Stimulated activated CD8-positive, alpha-beta memory T cell treated with anti-CD3 and anti-CD28 coated beads, Interleukin-7, amount 100 ng/mL, for 4 hours (primary cell): Measurements from ENCODE around the gene NFE2L3.
A peak's percentile ranks its signal among the peaks of the same experiment; 100 is the strongest.
"Not testable (repeated sequence)": the region's sequence is repeated elsewhere in the genome, so short reads cannot be mapped to it uniquely, and the experiment has no call there.

Source experiments
- DNase-seq, 2 donors: peaks; one replicate each; pipeline ENCODE4 v3.0.0-alpha.2; 2020; ENCODE audit warnings: low read depth in 2 of 2

NFE2L3 gene

DNA sequence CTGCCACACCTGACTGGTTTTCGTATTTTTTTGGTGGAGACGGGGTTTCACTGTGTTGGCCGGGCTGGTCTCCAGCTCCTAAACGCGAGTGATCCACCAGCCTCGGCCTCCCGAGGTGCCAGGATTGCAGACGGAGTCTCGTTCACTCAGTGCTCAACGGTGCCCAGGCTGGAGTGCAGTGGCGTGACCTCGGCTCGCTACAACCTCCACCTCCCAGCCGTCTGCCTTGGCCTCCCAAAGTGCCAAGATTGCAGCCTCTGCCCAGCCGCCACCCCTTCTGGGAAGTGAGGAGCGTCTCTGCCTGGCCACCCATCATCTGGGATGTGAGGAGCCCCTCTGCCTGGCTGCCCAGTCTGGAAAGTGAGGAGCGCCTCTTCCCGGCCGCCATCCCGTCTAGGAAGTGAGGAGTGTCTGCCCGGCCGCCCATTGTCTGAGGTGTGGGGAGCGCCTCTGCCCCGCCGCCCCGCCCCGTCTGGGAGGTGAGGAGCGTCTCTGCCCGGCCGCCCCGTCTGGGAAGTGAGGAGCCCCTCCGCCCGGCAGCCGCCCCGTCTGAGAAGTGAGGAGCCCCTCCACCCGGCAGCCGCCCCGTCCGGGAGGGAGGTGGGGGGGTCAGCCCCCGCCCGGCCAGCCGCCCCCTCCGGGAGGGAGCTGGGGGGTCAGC lies 4.2 kb upstream of the NFE2L3 start:
- not testable (repeated sequence) for DNase-seq

DNA sequence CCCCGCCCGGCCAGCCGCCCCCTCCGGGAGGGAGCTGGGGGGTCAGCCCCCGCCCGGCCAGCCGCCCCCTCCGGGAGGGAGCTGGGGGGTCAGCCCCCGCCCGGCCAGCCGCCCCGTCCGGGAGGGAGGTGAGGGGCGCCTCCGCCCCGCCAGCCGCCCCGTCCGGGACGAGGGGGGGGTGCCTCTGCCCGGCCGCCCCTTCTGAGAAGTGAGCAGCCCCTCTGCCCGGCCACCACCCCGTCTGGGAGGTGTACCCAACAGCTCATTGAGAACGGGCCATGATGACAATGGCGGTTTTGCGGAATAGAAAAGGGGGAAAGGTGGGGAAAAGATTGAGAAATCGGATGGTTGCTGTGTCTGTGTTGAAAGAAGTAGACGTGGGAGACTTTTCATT lies 3.7 kb upstream of the NFE2L3 start:
- DNase-seq: not testable (repeated sequence)

- no peak for DNase-seq
Measured at GRCh38 chr7:26149391-26149977, 2.5 kb upstream of the NFE2L3 start.

- no peak for DNase-seq
Measured at GRCh38 chr7:26151096-26151495, 902 bp upstream of the NFE2L3 start.

- no peak for DNase-seq
Measured at GRCh38 chr7:26151650-26151952, 397 bp upstream of the NFE2L3 start.

DNA sequence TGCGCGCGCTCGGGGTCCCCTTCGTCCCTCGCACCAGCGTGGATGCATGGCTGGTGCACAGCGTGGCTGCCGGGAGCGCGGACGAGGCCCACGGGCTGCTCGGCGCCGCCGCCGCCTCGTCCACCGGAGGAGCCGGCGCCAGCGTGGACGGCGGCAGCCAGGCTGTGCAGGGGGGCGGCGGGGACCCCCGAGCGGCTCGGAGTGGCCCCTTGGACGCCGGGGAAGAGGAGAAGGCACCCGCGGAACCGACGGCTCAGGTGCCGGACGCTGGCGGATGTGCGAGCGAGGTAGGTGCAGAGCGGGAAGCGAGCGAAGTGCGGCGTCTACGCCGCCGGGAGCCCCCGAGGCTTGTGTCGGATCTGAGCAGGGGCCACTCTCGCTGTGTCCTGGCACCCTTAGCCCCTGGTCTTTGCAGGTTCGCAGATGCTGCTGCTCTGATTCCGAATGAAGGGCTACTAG lies 813 bp downstream of the NFE2L3 start:
- DNase-seq: peak in 1 of 2 donors; percentile 23

GRCh38 chr7:26153241-26153822 lies 1.3 kb downstream of the NFE2L3 start:
- peak in 1 of 2 donors; percentile 17 for DNase-seq

DNA sequence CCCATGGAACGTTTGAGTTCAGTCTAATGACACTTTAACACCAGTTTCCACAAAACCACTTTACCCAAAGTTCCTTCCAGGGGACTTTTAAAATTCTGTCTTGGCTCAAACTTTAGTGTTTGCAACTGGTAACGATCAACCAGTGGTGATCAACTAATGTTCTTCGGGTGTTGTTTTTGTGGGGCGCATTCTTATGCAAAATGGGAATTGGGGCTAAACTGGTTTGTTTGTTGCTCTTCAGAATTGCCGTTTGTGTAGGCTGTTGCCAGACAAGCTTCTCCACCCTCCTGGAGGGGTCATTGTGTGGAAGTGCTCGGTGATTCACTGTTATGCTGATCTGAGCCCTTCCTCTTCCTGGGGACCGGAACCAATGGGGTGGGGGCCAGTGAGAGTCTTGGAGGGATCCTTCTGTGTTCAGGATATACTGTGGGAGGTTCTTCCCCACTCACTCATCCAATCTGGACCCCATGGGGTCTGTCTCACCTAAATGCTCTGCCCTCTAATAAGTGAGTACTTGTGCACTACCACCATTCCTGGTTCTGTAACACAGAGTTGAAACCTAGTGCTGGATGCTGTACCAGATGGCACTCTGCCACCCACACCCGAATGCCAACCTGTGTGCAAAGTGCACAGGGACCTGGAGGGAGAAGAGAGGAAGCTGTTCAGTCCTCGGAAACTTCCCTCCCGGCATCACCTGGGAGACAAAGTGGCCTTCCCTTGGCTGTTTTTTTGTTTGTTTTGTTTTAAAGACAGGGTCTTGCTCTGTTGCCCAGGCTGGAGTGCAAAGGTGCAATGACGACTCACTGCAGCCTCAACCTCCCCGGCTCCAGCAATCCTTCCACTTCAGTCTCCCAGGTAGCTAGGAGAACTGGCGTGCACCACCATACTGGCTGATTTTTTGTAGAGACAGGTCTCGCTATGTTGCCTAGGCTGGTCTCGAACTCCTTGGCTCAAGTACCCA lies 2.1 kb downstream of the NFE2L3 start:
- no peak for DNase-seq

GRCh38 chr7:26155531-26156375 lies 3.8 kb downstream of the NFE2L3 start:
- DNase-seq: no peak

DNA sequence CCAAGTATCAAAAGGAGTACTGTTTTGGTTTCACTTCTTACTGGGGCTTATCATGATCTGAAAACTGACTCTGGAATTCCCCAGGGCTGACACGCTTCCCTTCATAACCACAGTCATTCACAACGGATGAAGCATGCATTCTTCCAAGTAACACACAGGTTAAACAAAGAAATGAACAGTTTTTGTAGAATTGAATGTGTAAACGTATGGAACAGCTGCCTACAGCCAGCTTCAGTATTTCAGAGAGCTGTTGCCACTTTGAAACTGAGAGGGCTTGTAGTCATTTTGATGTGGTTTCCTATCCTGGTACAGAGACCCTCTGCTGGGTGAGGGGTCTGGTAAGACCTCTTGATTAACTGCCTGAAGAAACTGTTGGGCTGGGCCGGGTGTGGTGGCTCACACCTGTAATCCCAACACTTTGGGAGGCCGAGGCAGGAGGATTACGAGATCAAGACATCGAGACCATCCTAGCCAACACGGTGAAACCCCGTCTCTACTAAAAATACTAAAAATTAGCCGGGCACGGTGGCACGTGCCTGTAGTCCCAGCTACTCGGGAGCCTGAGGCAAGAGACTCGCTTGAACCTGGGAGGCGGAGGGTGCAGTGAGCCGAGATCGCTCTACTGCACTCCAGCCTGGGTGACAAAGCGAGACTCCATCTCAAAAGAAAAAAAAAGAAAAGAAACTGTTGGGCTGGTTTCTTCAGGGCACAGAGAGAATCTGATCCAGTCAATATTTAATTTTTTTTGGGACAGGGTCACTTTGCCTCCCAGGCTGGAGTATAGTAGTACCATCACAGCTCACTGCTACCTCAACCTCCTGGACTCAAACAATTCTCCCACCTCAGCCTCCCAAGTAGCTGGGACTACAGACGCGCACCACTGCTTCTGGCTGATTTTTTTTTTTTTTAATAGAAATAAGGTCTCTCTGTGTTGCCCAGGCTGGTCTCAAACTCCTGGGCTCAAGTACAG lies 4.7 kb downstream of the NFE2L3 start:
- DNase-seq: peak; percentile 41 to 57

GRCh38 chr7:26157520-26158105 lies 5.6 kb downstream of the NFE2L3 start:
- DNase-seq: no peak

GRCh38 chr7:26159243-26159642 lies 7.2 kb downstream of the NFE2L3 start:
- DNase-seq: no peak

DNA sequence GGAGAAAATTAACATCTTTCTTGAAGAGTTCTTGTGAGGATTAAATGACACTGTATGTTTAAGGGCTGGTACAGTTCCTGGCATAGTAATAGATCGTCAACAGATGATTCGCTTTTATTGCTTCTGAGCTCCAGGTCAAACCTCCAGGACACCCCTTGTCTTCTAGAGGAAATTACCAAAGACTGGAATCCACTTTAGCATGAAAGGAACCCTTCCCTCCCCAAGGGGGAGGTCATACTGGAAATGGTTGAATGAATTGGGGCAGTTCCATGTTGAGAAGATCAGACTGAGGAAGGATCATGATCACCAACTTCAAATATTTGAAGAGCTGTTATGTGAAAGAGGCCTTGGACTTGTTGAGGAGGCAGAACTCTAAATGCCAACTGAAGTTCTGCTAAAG lies 8.9 kb downstream of the NFE2L3 start:
- DNase-seq: no peak

DNA sequence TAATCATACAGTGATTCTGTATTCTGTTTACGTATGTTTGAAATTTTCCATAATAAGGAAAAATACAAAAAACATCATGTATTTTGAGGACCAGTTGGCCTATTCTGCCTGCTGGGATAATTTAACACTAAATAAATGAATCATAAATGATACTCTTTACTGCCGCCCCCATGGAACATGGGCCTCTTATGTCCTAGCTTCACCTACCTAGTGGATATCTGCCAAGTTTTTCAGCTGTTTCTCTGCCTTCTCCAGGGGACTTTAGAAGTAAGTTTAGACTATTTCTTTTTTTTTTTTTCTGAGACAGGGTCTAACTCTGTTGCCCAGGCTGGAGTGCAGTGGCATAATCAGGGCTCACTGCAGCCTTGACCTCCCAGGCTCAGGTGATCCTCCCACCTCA lies 10.4 kb downstream of the NFE2L3 start:
- DNase-seq: no peak

GRCh38 chr7:26163804-26164203 lies 11.8 kb downstream of the NFE2L3 start:
- not testable (repeated sequence) for DNase-seq

DNA sequence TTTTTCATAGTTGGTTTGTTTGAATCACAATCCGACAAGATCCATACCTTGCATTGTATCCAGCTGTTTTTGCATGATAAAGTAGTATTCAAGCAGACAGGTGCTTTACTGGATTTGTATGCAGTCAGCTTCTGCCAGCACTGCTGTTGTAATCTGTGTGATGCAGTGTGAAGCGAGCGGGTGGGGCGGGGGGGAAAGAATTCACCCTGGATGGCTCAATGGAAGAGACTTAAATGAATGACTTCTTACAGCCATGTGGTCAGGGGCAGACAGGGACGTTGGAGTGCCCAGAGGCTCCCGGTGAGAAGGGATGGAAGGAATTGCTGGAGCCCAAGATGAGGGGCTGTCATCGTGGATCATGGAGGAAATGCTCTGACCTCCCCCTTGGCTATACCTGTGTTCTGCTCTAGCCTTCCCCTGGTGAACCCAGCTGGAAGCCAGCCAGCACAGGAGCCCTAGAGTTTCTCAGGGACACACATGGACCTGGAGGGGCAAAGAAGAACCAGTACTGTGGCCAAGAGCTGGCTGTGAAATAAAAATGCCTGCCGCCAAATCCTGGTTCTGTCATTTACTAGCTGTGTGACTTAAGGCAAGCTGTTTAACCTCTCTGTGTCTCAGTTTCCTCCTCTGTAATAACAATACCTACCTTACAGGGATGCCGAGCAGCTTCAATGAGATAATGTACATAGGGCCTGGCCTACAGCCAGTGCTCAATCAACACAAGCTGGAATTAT lies 14.1 kb downstream of the NFE2L3 start:
- no peak for DNase-seq

DNA sequence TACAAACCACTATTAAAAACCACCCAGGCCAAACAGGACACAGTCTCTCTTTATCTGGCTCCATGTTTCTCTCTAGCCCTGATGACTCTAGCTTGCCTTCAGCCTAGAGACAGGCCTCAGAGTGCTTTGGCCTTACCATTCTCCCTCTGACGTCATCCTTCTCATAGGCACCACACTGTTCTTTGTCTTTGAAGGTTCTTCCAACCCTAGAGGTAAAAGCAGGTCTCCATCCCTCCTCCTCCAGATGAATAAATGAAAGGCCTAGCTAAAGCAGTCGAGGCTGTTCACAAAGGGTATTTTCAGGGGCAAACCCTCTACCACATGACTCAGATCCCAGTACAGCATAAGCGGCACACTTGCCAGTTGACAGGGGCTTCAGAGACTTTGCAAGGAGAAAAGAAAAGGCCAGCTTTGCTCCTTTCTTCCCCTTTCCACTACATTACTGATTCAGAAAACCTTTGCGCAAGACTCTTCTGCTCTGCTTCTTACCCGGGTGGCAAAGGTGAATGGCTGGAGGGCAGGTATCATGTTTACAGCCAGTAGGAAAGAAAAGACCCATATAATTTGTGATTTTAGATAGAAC lies 14.8 kb downstream of the NFE2L3 start:
- no peak for DNase-seq

GRCh38 chr7:26167303-26167934 lies 15.4 kb downstream of the NFE2L3 start:
- DNase-seq: no peak
